ENCODE measurements around the gene TNRC18.

Gene TNRC18

GRCh38 chr7:5443678-5444077, 20.0 kb upstream of the TNRC18 start:
- H3K23ac ChIP-seq (ENCODE audit: low read length in 2 of 2), result no peak overlapping the region
- H3K4me3 ChIP-seq (ENCODE audit: insufficient read depth in 1 of 2, low read depth in 1 of 2, low read length in 2 of 2), result no peak overlapping the region
- no peak overlapping the region for H3K18ac ChIP-seq (ENCODE audit: low read depth in 1 of 2, low read length in 2 of 2)
- no peak overlapping the region for H2AFZ ChIP-seq (ENCODE audit: low read depth, low read length)
- H3K4me2 ChIP-seq (ENCODE audit: low read length, poor library complexity, severe bottlenecking), result no peak overlapping the region
- no peak overlapping the region for H2BK120ac ChIP-seq (ENCODE audit: low read depth, low read length)
- 89% methylated on average over 16 of the region's 16 CpGs for WGBS
- no peak overlapping the region for H2BK15ac ChIP-seq (ENCODE audit: low read depth, poor library complexity, severe bottlenecking)
- H3K4me1 ChIP-seq (ENCODE audit: control insufficient read depth, insufficient read depth, low read depth, low read length), result peaks cover 6% of the 10 kb centered on the region
- H3K14ac ChIP-seq (ENCODE audit: low read length in 2 of 2), result no peak overlapping the region
- H3K4ac ChIP-seq (ENCODE audit: low read depth in 1 of 2, low read length in 2 of 2), result no peak overlapping the region
- no peaks in the 10 kb centered on the region for H3K27me3 ChIP-seq (ENCODE audit: control insufficient read depth in 1 of 2, insufficient read depth in 1 of 2, low read length in 2 of 2)
- H2BK12ac ChIP-seq (ENCODE audit: low read length in 2 of 2), result no peak overlapping the region
- peaks cover 3% of the 10 kb centered on the region for H3K79me1 ChIP-seq (replicated peaks; ENCODE audit: low read length, poor library complexity, severe bottlenecking)
- H2AK5ac ChIP-seq (ENCODE audit: low read length, severe bottlenecking), result no peak overlapping the region
- H3K27ac ChIP-seq (ENCODE audit: low read length, poor library complexity, severe bottlenecking), result no peak overlapping the region
- H4K8ac ChIP-seq (ENCODE audit: low read length), result no peak overlapping the region
- peaks cover 0 to 9% of the 10 kb centered on the region in 2 experiments for H3K36me3 ChIP-seq (ENCODE audit: control insufficient read depth in 1 of 2, insufficient read depth in 2 of 2, low read depth in 1 of 2, low read length in 2 of 2)
- no peak overlapping the region for H2BK5ac ChIP-seq (ENCODE audit: low read depth, low read length, poor library complexity, severe bottlenecking)
- no peak for DNase-seq
- no peak overlapping the region for H4K91ac ChIP-seq (ENCODE audit: low read length)
- no peaks in the 10 kb centered on the region for H3K9me3 ChIP-seq (ENCODE audit: control insufficient read depth, low read length)
- H3K9ac ChIP-seq (ENCODE audit: low read length), result no peak overlapping the region

- Histone ChIP-seq H3K36me3 (ENCODE audit: control insufficient read depth in 1 of 2, insufficient read depth in 2 of 2, low read depth in 1 of 2, low read length in 2 of 2) (peaks cover 5 to 11% of the 10 kb centered on the region in 2 experiments), H3K23ac (ENCODE audit: low read length in 2 of 2) (no peak overlapping the region), H2AK5ac (ENCODE audit: low read length, severe bottlenecking) (no peak overlapping the region), H3K27me3 (ENCODE audit: control insufficient read depth in 1 of 2, insufficient read depth in 1 of 2, low read length in 2 of 2) (no peaks in the 10 kb centered on the region), H3K14ac (ENCODE audit: low read length in 2 of 2) (no peak overlapping the region), H2BK12ac (ENCODE audit: low read length in 2 of 2) (no peak overlapping the region), H3K4me2 (ENCODE audit: low read length, poor library complexity, severe bottlenecking) (no peak overlapping the region), H3K18ac (ENCODE audit: low read depth in 1 of 2, low read length in 2 of 2) (no peak overlapping the region), H3K9me3 (ENCODE audit: control insufficient read depth, low read length) (no peaks in the 10 kb centered on the region), H2AFZ (ENCODE audit: low read depth, low read length) (no peak overlapping the region), H2BK5ac (ENCODE audit: low read depth, low read length, poor library complexity, severe bottlenecking) (no peak overlapping the region), H3K79me1 (replicated peaks; ENCODE audit: low read length, poor library complexity, severe bottlenecking) (peaks cover 3% of the 10 kb centered on the region), H2BK120ac (ENCODE audit: low read depth, low read length) (no peak overlapping the region), H3K27ac (ENCODE audit: low read length, poor library complexity, severe bottlenecking) (no peak overlapping the region), H3K9ac (ENCODE audit: low read length) (no peak overlapping the region), H4K91ac (ENCODE audit: low read length) (peak overlapping the region; percentile 25), H2BK15ac (ENCODE audit: low read depth, poor library complexity, severe bottlenecking) (no peak overlapping the region), H3K4ac (ENCODE audit: low read depth in 1 of 2, low read length in 2 of 2) (no peak overlapping the region), H4K8ac (ENCODE audit: low read length) (no peak overlapping the region), H3K4me3 (ENCODE audit: insufficient read depth in 1 of 2, low read depth in 1 of 2, low read length in 2 of 2) (no peak overlapping the region), H3K4me1 (ENCODE audit: control insufficient read depth, insufficient read depth, low read depth, low read length) (peaks cover 6% of the 10 kb centered on the region)
- DNase-seq, result no peak
- 94% methylated on average over 17 of the region's 20 CpGs for WGBS
These were observed 19.2 kb upstream of the TNRC18 start for GRCh38 chr7:5442757-5443305.

GRCh38 chr7:5441840-5442503, 18.3 kb upstream of the TNRC18 start:
- no peak overlapping the region for H4K91ac ChIP-seq (ENCODE audit: low read length)
- no peak overlapping the region for H3K9ac ChIP-seq (ENCODE audit: low read length)
- H4K8ac ChIP-seq (ENCODE audit: low read length), result no peak overlapping the region
- no peak overlapping the region for H2AFZ ChIP-seq (ENCODE audit: low read depth, low read length)
- peaks cover 6% of the 10 kb centered on the region for H3K9me3 ChIP-seq (ENCODE audit: control insufficient read depth, low read length)
- no peak overlapping the region for H3K18ac ChIP-seq (ENCODE audit: low read depth in 1 of 2, low read length in 2 of 2)
- H3K14ac ChIP-seq (ENCODE audit: low read length in 2 of 2), result no peak overlapping the region
- peaks cover 6% of the 10 kb centered on the region for H3K4me1 ChIP-seq (ENCODE audit: control insufficient read depth, insufficient read depth, low read depth, low read length)
- no peak overlapping the region for H3K27ac ChIP-seq (ENCODE audit: low read length, poor library complexity, severe bottlenecking)
- H2BK12ac ChIP-seq (ENCODE audit: low read length in 2 of 2), result no peak overlapping the region
- no peak overlapping the region for H2BK120ac ChIP-seq (ENCODE audit: low read depth, low read length)
- H3K36me3 ChIP-seq (ENCODE audit: control insufficient read depth in 1 of 2, insufficient read depth in 2 of 2, low read depth in 1 of 2, low read length in 2 of 2), result peaks cover 11 to 13% of the 10 kb centered on the region in 2 experiments
- no peak overlapping the region for H2BK15ac ChIP-seq (ENCODE audit: low read depth, poor library complexity, severe bottlenecking)
- no peak overlapping the region for H2BK5ac ChIP-seq (ENCODE audit: low read depth, low read length, poor library complexity, severe bottlenecking)
- H3K4me2 ChIP-seq (ENCODE audit: low read length, poor library complexity, severe bottlenecking), result no peak overlapping the region
- 85% methylated on average over 11 of the region's 11 CpGs for WGBS
- H3K27me3 ChIP-seq (ENCODE audit: control insufficient read depth in 1 of 2, insufficient read depth in 1 of 2, low read length in 2 of 2), result no peaks in the 10 kb centered on the region
- no peak overlapping the region for H3K23ac ChIP-seq (ENCODE audit: low read length in 2 of 2)
- H3K4ac ChIP-seq (ENCODE audit: low read depth in 1 of 2, low read length in 2 of 2), result no peak overlapping the region
- peaks cover 5% of the 10 kb centered on the region for H3K79me1 ChIP-seq (replicated peaks; ENCODE audit: low read length, poor library complexity, severe bottlenecking)
- DNase-seq, result no peak
- H3K4me3 ChIP-seq (ENCODE audit: insufficient read depth in 1 of 2, low read depth in 1 of 2, low read length in 2 of 2), result no peak overlapping the region
- H2AK5ac ChIP-seq (ENCODE audit: low read length, severe bottlenecking), result no peak overlapping the region

- DNase-seq, result no peak
- H3K79me1 ChIP-seq (replicated peaks; ENCODE audit: low read length, poor library complexity, severe bottlenecking), result peaks cover 10% of the 10 kb centered on the region
- H3K9ac ChIP-seq (ENCODE audit: low read length), result no peak overlapping the region
- H3K4me1 ChIP-seq (ENCODE audit: control insufficient read depth, insufficient read depth, low read depth, low read length), result peaks cover 6% of the 10 kb centered on the region
- no peak overlapping the region for H2AFZ ChIP-seq (ENCODE audit: low read depth, low read length)
- H3K9me3 ChIP-seq (ENCODE audit: control insufficient read depth, low read length), result peaks cover 6% of the 10 kb centered on the region
- no peak overlapping the region for H3K4me3 ChIP-seq (ENCODE audit: insufficient read depth in 1 of 2, low read depth in 1 of 2, low read length in 2 of 2)
- no peak overlapping the region for H3K4ac ChIP-seq (ENCODE audit: low read depth in 1 of 2, low read length in 2 of 2)
- no peak overlapping the region for H2BK120ac ChIP-seq (ENCODE audit: low read depth, low read length)
- H2BK12ac ChIP-seq (ENCODE audit: low read length in 2 of 2), result no peak overlapping the region
- H3K18ac ChIP-seq (ENCODE audit: low read depth in 1 of 2, low read length in 2 of 2), result no peak overlapping the region
- peak overlapping the region in 1 of 2 experiments; percentile 26 for H3K14ac ChIP-seq (ENCODE audit: low read length in 2 of 2)
- no peak overlapping the region for H3K27ac ChIP-seq (ENCODE audit: low read length, poor library complexity, severe bottlenecking)
- WGBS, result 89% methylated on average over 24 of the region's 24 CpGs
- H3K4me2 ChIP-seq (ENCODE audit: low read length, poor library complexity, severe bottlenecking), result no peak overlapping the region
- no peak overlapping the region for H2BK15ac ChIP-seq (ENCODE audit: low read depth, poor library complexity, severe bottlenecking)
- H4K8ac ChIP-seq (ENCODE audit: low read length), result no peak overlapping the region
- H3K23ac ChIP-seq (ENCODE audit: low read length in 2 of 2), result no peak overlapping the region
- peaks cover 16 to 18% of the 10 kb centered on the region in 2 experiments for H3K36me3 ChIP-seq (ENCODE audit: control insufficient read depth in 1 of 2, insufficient read depth in 2 of 2, low read depth in 1 of 2, low read length in 2 of 2)
- H2BK5ac ChIP-seq (ENCODE audit: low read depth, low read length, poor library complexity, severe bottlenecking), result no peak overlapping the region
- peak overlapping the region; percentile 2 for H4K91ac ChIP-seq (ENCODE audit: low read length)
- no peak overlapping the region for H2AK5ac ChIP-seq (ENCODE audit: low read length, severe bottlenecking)
- H3K27me3 ChIP-seq (ENCODE audit: control insufficient read depth in 1 of 2, insufficient read depth in 1 of 2, low read length in 2 of 2), result no peaks in the 10 kb centered on the region
These were observed 16.2 kb upstream of the TNRC18 start for GRCh38 chr7:5439572-5440496.
